GM13977 (cell line): Measurements from ENCODE around the gene FBRSL1.
A peak's percentile ranks its signal among the peaks of the same experiment; 100 is the strongest.

ENCODE experiments used
- DNase-seq: peaks from one replicate; pipeline ENCODE4 v3.0.0; 2012; ENCODE audit warnings: low spot score
- in situ Hi-C: fragments of 300-500 bp; cut with MboI; formaldehyde crosslinking; loops from one replicate; pipeline ENCODE4 v1.12.0; 2022; ENCODE audit warnings: low sequenced_read_pairs, low pct_unique_long_range_greater_than_20kb, mixed read lengths, inconsistent platforms; ENCODE audit not compliant: unreplicated experiment
- TF ChIP-seq, protein P1 (sequence below): IDR thresholded peaks from 2 replicates; pipeline ENCODE4 v1.5.1; 2012; ENCODE audit warnings: mild to moderate bottlenecking, control low read depth; ENCODE audit not compliant: insufficient read depth; ENCODE audit errors: extremely low read depth, missing control alignments

The FBRSL1 gene

DNA sequence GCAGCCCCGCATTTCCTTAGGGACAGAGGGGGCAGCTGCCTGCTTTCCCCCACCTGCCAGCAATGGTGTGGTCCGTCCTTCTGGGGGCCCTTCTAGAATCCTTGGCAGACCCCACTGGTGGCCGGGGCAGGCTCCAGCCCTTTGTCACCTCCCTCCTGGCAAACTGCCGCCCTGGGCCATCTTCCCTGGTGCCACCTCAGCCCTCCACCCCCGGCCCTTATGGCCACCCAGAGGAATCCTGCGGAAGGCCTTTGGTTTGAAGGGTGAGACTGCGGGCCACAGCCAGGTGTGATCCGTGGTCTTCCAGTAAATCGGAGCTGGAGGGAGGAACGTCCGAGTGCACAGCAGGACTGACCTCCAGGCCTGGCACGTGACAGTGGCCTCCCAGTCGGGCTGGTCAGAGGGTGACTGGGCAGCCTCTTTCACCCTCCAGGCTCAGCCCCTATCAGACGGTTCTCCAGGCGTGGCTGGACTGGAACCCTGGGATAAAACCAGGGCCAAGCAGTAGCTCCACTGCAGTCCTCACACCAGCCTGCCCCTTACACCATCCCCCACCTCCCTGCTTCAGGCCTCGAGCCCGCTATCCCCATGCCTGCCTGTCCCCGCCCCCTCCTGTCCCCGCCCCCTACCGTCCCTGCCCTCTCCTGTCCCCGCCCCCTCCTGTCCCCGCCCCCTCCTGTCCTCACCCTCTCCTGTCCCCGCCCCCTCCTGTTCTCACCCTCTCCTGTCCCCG lies 12.4 kb downstream of the FBRSL1 start:
- TF ChIP-seq, protein P1, sequence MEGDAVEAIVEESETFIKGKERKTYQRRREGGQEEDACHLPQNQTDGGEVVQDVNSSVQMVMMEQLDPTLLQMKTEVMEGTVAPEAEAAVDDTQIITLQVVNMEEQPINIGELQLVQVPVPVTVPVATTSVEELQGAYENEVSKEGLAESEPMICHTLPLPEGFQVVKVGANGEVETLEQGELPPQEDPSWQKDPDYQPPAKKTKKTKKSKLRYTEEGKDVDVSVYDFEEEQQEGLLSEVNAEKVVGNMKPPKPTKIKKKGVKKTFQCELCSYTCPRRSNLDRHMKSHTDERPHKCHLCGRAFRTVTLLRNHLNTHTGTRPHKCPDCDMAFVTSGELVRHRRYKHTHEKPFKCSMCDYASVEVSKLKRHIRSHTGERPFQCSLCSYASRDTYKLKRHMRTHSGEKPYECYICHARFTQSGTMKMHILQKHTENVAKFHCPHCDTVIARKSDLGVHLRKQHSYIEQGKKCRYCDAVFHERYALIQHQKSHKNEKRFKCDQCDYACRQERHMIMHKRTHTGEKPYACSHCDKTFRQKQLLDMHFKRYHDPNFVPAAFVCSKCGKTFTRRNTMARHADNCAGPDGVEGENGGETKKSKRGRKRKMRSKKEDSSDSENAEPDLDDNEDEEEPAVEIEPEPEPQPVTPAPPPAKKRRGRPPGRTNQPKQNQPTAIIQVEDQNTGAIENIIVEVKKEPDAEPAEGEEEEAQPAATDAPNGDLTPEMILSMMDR = no peak
- in situ Hi-C loops = no loop called here
- DNase-seq = no peak

DNA sequence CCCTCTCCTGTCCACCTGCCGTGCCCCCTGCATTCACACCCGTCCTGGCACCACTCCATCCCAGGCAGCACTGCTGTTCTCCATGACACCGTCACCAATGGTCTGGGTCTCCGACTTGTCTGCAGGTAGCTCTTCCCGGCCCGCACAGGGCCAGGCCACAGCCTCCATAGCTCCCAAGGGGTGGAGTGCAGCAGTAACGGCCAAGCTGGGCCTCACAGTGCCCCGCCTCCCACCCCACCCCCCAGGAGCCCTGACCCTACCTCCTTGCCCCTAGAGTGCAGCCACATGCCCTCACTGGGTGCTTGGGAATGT lies 12.9 kb downstream of the FBRSL1 start:
- DNase-seq = no peak
- in situ Hi-C loops = no loop called here
- TF ChIP-seq, protein P1 = no peak

DNA sequence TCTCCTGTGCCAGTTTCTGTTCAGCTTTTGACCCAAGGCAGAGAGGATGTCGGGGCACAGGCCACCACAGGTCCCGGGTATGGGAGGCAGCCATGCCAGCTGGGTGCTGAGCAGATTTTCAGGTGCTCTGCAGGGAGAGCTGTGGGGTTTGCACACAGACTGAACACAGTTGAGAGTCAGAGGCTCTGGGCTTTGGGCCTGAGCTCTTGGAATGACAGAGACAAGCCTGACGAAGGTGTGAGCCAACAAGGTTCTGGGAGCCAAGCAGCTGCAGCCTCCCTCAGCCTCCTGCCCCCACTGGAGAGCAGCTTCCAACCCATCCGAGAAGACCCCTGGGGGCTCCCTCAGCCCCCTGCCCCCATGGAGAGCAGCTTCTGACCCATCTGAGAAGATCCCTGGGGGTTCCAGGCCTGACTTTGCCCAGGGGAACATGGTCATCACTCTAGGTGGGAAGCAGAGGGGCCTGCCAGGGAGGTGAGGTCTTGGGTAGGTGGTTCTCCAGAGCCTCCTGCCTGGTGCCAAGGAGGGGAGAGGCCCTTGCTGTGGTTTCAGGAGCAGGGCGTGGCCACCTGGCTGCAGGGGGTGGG lies 13.8 kb downstream of the FBRSL1 start:
- in situ Hi-C loops = no loop called here

DNA sequence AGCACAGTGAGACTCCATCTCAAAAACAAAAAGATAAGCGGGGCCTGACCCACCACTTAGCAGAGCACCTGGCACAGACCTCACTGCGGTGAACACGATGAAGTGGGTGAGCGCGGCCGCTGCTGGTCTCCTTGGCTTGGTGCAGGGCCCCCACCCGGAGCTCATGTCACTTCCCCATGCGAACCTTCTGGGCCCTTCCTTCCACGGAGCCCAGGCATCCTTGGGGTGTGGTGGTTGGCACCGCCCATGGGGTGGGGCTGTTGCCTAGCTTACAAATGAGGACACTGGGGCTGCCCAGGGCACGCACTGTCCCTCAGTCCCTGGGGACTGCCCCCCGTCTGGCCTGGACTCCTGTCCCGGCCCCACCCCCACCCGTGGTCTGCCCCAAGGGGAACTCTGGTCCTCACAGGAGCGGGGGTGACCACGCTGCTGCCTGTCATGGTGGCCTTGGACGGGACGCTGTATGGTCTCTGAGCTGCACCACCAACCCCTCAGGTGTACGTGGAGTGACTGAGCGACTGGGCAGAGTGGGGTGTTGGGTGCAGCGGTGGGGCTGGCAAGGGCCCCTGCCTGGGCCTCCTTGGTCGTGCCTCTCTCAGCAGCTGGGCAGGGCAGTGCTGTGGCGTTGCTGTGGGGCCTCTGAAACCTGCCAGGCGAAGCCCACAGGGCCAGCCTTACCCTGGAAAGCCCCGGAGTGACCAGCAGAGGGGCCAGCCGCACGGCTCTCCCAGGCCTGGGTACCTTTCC lies 15.3 kb downstream of the FBRSL1 start:
- TF ChIP-seq, protein P1 = no peak
- DNase-seq = no peak
- in situ Hi-C loops = no loop called here

More for the DNA sequence above, 13.8 kb downstream of the FBRSL1 start:
- TF ChIP-seq, protein P1 = no peak
- DNase-seq = no peak

DNA sequence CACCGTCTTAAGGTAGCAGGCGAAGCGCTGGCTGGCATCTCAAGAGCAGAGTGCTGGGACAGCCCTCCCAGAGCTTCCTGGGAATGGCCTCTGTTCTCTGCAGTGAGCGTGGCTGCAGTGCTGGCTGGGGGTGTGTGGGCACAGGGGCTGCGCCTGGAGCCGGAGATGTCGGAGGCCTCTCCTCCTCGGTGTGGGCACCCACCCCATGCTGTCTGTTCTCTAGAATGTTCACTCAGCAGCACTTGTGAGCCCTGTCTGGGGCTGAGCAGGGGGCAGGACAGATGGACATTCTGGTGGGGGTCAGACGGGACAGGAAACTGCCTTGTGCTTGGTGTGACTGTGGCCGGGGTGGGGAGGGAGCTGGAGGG lies 15.9 kb downstream of the FBRSL1 start:
- TF ChIP-seq, protein P1 = no peak
- in situ Hi-C loops = no loop called here
- DNase-seq = no peak

DNA sequence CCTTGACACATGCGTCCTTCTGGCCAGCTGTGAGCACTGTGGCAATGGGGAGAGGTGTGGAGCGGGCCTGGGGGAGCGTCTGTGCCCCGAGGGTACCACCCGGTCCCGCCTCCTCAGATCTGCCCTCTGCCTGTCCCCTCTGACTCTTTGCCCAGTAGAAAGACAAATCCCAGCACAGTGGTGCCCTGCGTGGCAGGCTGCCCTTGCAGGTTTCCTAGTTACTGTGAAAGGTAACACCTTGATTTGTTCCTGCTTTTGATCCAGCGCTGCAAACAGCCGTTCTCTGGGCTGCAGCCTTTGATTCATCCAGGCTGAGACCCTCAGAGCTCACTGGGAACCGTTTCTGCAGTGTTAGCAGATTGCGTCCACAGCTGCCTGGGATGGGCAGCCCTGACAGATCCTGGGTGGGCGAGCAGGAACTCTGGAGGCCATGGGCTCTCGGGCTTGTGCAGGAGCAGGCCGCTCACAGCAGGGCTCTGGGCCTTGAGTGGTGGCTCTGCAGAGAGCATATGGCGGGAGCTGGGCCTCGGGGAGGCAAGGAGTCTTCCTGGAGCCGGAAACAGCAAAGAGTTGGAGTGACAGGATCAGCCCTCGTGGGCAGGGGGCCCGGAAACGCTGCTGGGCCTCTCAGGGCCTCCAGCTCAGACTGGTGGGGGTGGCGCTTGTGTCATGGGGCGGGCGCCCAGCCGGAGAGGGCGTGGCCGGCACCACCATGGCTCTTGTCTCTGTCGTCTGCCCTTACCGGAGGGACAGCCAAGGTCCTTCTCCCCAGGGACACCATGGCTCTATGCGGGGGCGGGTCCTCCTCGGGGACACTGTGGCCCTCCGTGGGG lies 16.6 kb downstream of the FBRSL1 start:
- peak; percentile 80 for DNase-seq
- TF ChIP-seq, protein P1 = no peak

More for the DNA sequence above, 16.6 kb downstream of the FBRSL1 start:
- in situ Hi-C loops = no loop called here
